BJ (cell line): ENCODE results near the gene HPCAL1. TPM values are rescaled to one million over a fixed set of nuclear protein-coding genes. Genes with fewer than 3 reads are reported as not detected.
"Not testable (repeated sequence)": the region's sequence is repeated elsewhere in the genome, so short reads cannot be mapped to it uniquely, and the experiment has no call there.

ENCODE experiments used
- CTCF ChIA-PET: fragments of 350-600 bp; formaldehyde crosslinking; extraction: SDS; loops from one replicate; lab custom pipeline; 2021; ENCODE audit warnings: antibody characterized with exemption, inconsistent platforms; lab: Yijun Ruan, JAX
- POLR2A ChIA-PET: fragments of 300-600 bp; sonication (Branson Sonifier 250); formaldehyde crosslinking; extraction: SDS; loops from one replicate; lab custom pipeline; 2021; ENCODE audit warnings: antibody characterized with exemption; lab: Charles Lee
- DNase-seq: peaks from one replicate; pipeline ENCODE4 v3.0.0-alpha.2; 2011; ENCODE audit warnings: low read depth
- H3K27me3 ChIP-seq: 2 replicates; pipeline ENCODE4 v1.6.0; 2011; ENCODE audit warnings: low read length; ENCODE audit not compliant: control insufficient read depth, insufficient read depth
- H3K36me3 ChIP-seq: 2 replicates; pipeline ENCODE4 v1.5.1; 2011; ENCODE audit warnings: low read length; ENCODE audit not compliant: control insufficient read depth, insufficient read depth
- H3K4me3 ChIP-seq: 2 replicates; pipeline ENCODE4 v1.5.1; 2011; ENCODE audit warnings: low read depth, mild to moderate bottlenecking, control low read depth, low read length
- polyA plus RNA-seq: library from polyadenylated mRNA; depleted of rRNA; stranded (reverse); fragments of >200 nt; gene quantifications from 2 replicates; pipeline ENCODE4 v1.2.3, GENCODE V29; 2011
- TF ChIP-seq, protein P1 (sequence below): IDR thresholded peaks from 2 replicates; pipeline ENCODE4 v1.5.1; 2011; ENCODE audit warnings: low read depth, mild to moderate bottlenecking, control low read depth, inconsistent platforms, low read length, moderate library complexity; ENCODE audit not compliant: insufficient read depth

Gene HPCAL1
- polyA plus RNA-seq, 1 experiment = 17.6 TPM

DNA sequence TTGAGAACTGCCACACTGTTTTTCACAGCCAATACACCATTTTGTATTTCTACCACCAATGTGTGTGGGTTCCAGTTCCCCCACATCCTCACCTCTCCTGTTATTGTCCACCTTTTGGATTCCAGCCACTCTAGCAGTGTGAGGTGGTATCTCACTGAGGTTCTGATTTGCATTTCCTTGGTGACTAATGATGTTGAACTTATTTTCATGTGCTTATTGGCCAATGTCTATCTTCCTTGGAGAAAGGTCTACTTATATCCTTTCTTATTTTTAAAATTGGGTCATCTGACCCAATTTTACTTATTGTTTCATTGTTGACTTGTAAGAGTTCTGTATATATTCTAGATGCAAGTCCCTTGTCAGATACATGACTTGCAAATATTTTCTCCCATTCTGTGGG, 9.1 kb upstream of the HPCAL1 start:
- Histone ChIP-seq H3K36me3 (no peaks in the 10 kb centered on the region), H3K4me3 (no peak overlapping the region), H3K27me3 (no peaks in the 10 kb centered on the region)
- no peak for DNase-seq
- CTCF ChIA-PET = no interaction called here
- POLR2A ChIA-PET = no interaction called here
- TF ChIP-seq, protein P1, sequence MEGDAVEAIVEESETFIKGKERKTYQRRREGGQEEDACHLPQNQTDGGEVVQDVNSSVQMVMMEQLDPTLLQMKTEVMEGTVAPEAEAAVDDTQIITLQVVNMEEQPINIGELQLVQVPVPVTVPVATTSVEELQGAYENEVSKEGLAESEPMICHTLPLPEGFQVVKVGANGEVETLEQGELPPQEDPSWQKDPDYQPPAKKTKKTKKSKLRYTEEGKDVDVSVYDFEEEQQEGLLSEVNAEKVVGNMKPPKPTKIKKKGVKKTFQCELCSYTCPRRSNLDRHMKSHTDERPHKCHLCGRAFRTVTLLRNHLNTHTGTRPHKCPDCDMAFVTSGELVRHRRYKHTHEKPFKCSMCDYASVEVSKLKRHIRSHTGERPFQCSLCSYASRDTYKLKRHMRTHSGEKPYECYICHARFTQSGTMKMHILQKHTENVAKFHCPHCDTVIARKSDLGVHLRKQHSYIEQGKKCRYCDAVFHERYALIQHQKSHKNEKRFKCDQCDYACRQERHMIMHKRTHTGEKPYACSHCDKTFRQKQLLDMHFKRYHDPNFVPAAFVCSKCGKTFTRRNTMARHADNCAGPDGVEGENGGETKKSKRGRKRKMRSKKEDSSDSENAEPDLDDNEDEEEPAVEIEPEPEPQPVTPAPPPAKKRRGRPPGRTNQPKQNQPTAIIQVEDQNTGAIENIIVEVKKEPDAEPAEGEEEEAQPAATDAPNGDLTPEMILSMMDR = no peak

- Histone ChIP-seq H3K36me3 (no peaks in the 10 kb centered on the region), H3K27me3 (no peaks in the 10 kb centered on the region), H3K4me3 (no peak overlapping the region)
- ChIA-PET CTCF (no interaction called here), POLR2A (no interaction called here)
- no peak for DNase-seq
- TF ChIP-seq, protein P1 = no peak
Measured at GRCh38 chr2:10294077-10294476, 8.6 kb upstream of the HPCAL1 start.

GRCh38 chr2:10295649-10296048, 7.1 kb upstream of the HPCAL1 start:
- CTCF ChIA-PET = interaction anchor here (1.0 kb wide), 1 partner anchor 28 kb away, joined by 3 read pairs; no protein-coding TSS in a partner anchor
- POLR2A ChIA-PET, DNase-seq, H3K27me3 ChIP-seq, H3K36me3 ChIP-seq, H3K4me3 ChIP-seq: not testable (repeated sequence)

- Histone ChIP-seq H3K27me3 (no peaks in the 10 kb centered on the region), H3K36me3 (no peaks in the 10 kb centered on the region), H3K4me3 (no peak overlapping the region)
- CTCF ChIA-PET = interaction anchor here (1.0 kb wide), 1 partner anchor 28 kb away, joined by 3 read pairs; no protein-coding TSS in a partner anchor
- TF ChIP-seq, protein P1 = no peak
- no peak for DNase-seq
- POLR2A ChIA-PET = no interaction called here
Measured at GRCh38 chr2:10296142-10296541, 6.6 kb upstream of the HPCAL1 start.

GRCh38 chr2:10297191-10297830, 5.4 kb upstream of the HPCAL1 start:
- Histone ChIP-seq H3K4me3 (no peak overlapping the region), H3K36me3 (no peaks in the 10 kb centered on the region), H3K27me3 (no peaks in the 10 kb centered on the region)
- TF ChIP-seq, protein P1 = no peak
- ChIA-PET CTCF (interaction anchor here (1.8 kb wide), 1 partner anchor 112 kb away, joined by 5 read pairs; no protein-coding TSS in a partner anchor), POLR2A (no interaction called here)
- DNase-seq = no peak
